Endothelial cell of umbilical vein (primary cell): Measurements from ENCODE around the gene NOPCHAP1. TPM values are rescaled to one million over a fixed set of nuclear protein-coding genes. Genes with fewer than 3 reads are reported as not detected.

Source experiments
- BruUV-seq: library from RNA; stranded (reverse); fragments of 400-500 nt; replicated peaks from 2 replicates; lab custom pipeline; 2021; lab: Mats Ljungman, UMichigan
- CTCF ChIA-PET: fragments of 300-600, 350-600 bp; sonication (Branson Sonifier 250); formaldehyde crosslinking; loops from one replicate; lab custom pipeline; 2021; ENCODE audit warnings: antibody characterized with exemption, inconsistent platforms; lab: Charles Lee
- POLR2A ChIA-PET: fragments of 300-600, 350-600 bp; sonication (Branson Sonifier 250); formaldehyde crosslinking; loops from one replicate; lab custom pipeline; 2021; ENCODE audit warnings: antibody characterized with exemption, inconsistent platforms; lab: Charles Lee
- DNase-seq: peaks from one replicate; pipeline ENCODE4 v3.0.0-alpha.2; 2011; ENCODE audit warnings: low read depth, low spot score
- FAIRE-seq: peaks from 2 replicates; lab custom pipeline; 2011; peaks lifted over from hg19 to GRCh38; lab: Jason Lieb, UNC
- H2AFZ ChIP-seq: 2 replicates; pipeline ENCODE4 v1.6.0; 2012; ENCODE audit warnings: low read depth, low read length, control low read depth, inconsistent platforms
- H3K27ac ChIP-seq: 2 replicates; pipeline ENCODE4 v1.5.1; 2011; ENCODE audit warnings: low read depth, mild to moderate bottlenecking, control low read depth, low read length, moderate library complexity; ENCODE audit not compliant: insufficient read depth
- H3K27me3 ChIP-seq, 2 experiments: 2 replicates each; pipeline versions ENCODE4 v1.6.0 to v1.6.1; 2011; ENCODE audit warnings: low read length in 2 of 2, mixed read lengths in 1 of 2; ENCODE audit not compliant: control insufficient read depth in 2 of 2, insufficient read depth in 2 of 2
- H3K36me3 ChIP-seq, 2 experiments: 2 replicates in 1 of 2; 3 replicates in 1 of 2; pipeline ENCODE4 v1.5.1; 2011; ENCODE audit warnings: low read length in 2 of 2, mild to moderate bottlenecking in 1 of 2, moderate library complexity in 1 of 2; ENCODE audit not compliant: control insufficient read depth in 2 of 2, insufficient read depth in 2 of 2; ENCODE audit errors: extremely low read depth in 1 of 2
- H3K4me1 ChIP-seq: 3 replicates; pipeline ENCODE4 v1.5.1; 2011; ENCODE audit warnings: mild to moderate bottlenecking, low read length; ENCODE audit not compliant: control insufficient read depth, insufficient read depth; ENCODE audit errors: extremely low read depth
- H3K4me2 ChIP-seq: 2 replicates; pipeline ENCODE4 v1.6.1; 2011; ENCODE audit warnings: low read length, control low read depth, mixed read lengths; ENCODE audit not compliant: insufficient read depth
- H3K4me3 ChIP-seq, 3 experiments: fragments of 200-600 bp in 1 of 3; sonication (generic), shearing (Covaris generic) in 1 of 3; replicated peaks in 1 of 3; 2 replicates each; pipeline ENCODE4 v1.5.1; 2011 to 2016; ENCODE audit warnings: control low read depth in 3 of 3, low read length in 3 of 3, mild to moderate bottlenecking in 2 of 3, inconsistent platforms in 1 of 3, low read depth in 1 of 3, moderate library complexity in 1 of 3; ENCODE audit not compliant: insufficient read depth in 1 of 3
- H3K79me2 ChIP-seq: 2 replicates; pipeline ENCODE4 v1.6.0; 2012; ENCODE audit warnings: low read length, inconsistent platforms; ENCODE audit not compliant: control insufficient read depth, insufficient read depth
- H3K9ac ChIP-seq: replicated peaks from 2 replicates; pipeline ENCODE3; 2011; ENCODE audit warnings: low read length, control low read depth; ENCODE audit not compliant: insufficient read depth; ENCODE audit errors: extremely low read depth
- H3K9me1 ChIP-seq: replicated peaks from 3 replicates; pipeline ENCODE4 v1.6.0; 2011; ENCODE audit warnings: mild to moderate bottlenecking, low read length; ENCODE audit not compliant: control insufficient read depth, insufficient read depth; ENCODE audit errors: extremely low read depth
- H3K9me3 ChIP-seq: replicated peaks from 2 replicates; pipeline ENCODE4 v1.5.1; 2012; ENCODE audit warnings: low read length, inconsistent platforms; ENCODE audit not compliant: control insufficient read depth, insufficient read depth
- H4K20me1 ChIP-seq: replicated peaks from 2 replicates; pipeline ENCODE3; 2011; ENCODE audit warnings: mild to moderate bottlenecking, low read length; ENCODE audit not compliant: control insufficient read depth, insufficient read depth; ENCODE audit errors: extremely low read depth
- EZH2 ChIP-seq: IDR thresholded peaks from 2 replicates; pipeline ENCODE4 v1.6.1; 2012; ENCODE audit warnings: borderline replicate concordance, low read depth, mild to moderate bottlenecking, moderate library complexity, low read length, inconsistent platforms; ENCODE audit not compliant: severe bottlenecking
- FOS ChIP-seq: IDR thresholded peaks from 2 replicates; pipeline ENCODE4 v1.6.1; 2011; ENCODE audit warnings: mild to moderate bottlenecking, low read length, moderate library complexity, borderline replicate concordance; ENCODE audit not compliant: insufficient read depth
- MYC ChIP-seq: IDR thresholded peaks from one replicate; pipeline ENCODE4 v1.6.1; 2011; ENCODE audit warnings: mild to moderate bottlenecking, low read depth, low read length
- dilution Hi-C: fragments of 300-500 bp; cut with MboI; formaldehyde crosslinking; loops from one replicate; pipeline ENCODE4 v1.15.0; 2019; ENCODE audit warnings: low sequenced_read_pairs; ENCODE audit not compliant: extremely low pct_ligation_motif_present
- intact Hi-C: fragments of 100-400 bp; cut with micrococcal nuclease; formaldehyde crosslinking; loops from one replicate; pipeline ENCODE4 v1.10.0; 2022
- polyA plus RNA-seq, 4 experiments: library from polyadenylated mRNA; depleted of rRNA in 3 of 4; stranded (reverse) in 3 of 4; unstranded in 1 of 4; fragments of >200 nt; gene quantifications; 2 replicates each; pipeline versions ENCODE4 v1.2.1 to v1.2.3, GENCODE V29; 2011 to 2012; ENCODE audit warnings: missing spikeins in 1 of 4
- total RNA-seq: library from RNA; stranded (reverse); gene quantifications from 2 replicates; pipeline ENCODE4 v1.2.3, GENCODE V29; 2021
- TF ChIP-seq, protein P1 (sequence below): IDR thresholded peaks from 2 replicates; pipeline ENCODE4 v1.6.1; 2011; ENCODE audit not compliant: insufficient read depth, insufficient read length

Gene NOPCHAP1
- total and polyA plus RNA-seq, 2 donors (not counting 3 experiments of a cell fraction or from before 2014, with no cell fraction given): 6.1 to 17.8 TPM

DNA sequence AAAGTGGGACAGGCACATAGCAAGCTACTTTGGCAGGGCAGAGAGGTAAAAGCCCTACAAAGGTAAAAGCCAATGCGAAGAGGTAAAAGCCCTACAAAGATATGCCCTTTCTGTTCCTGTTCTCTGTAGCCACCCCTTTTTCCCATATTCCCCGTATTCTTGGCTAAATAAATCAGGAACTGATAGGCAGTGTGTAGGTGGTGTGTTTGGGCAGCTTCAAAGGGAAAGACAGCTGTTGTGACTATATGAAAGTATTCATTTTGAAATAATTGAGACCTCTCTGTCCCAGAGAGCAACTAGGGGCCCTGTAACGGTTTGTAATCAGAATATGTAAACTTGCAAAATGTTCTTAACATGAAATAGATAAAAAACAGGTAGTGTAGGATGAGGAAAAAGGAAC, 16.8 kb upstream of the NOPCHAP1 start:
- dilution Hi-C loops (no loop called here), intact Hi-C loops (no loop called here)
- Histone ChIP-seq H2AFZ (no peak overlapping the region), H3K27me3 (peaks cover 0 to 8% of the 10 kb centered on the region in 2 experiments), H3K9me1 (no peaks in the 10 kb centered on the region), H3K79me2 (no peaks in the 10 kb centered on the region), H3K9me3 (no peaks in the 10 kb centered on the region), H3K9ac (no peak overlapping the region), H3K36me3 (no peaks in the 10 kb centered on the region), H4K20me1 (no peaks in the 10 kb centered on the region), H3K27ac (no peak overlapping the region), H3K4me2 (no peak overlapping the region), H3K4me1 (no peaks in the 10 kb centered on the region), H3K4me3 (no peak overlapping the region)
- ChIA-PET CTCF (interaction anchor here (1.1 kb wide), 1 partner anchor 77 kb away, joined by 3 read pairs; no protein-coding TSS in a partner anchor), POLR2A (no interaction called here)
- no peak for DNase-seq
- no TSS peak for BruUV-seq
- no peak for FAIRE-seq
- no peak for TF ChIP-seq EZH2
- TF ChIP-seq, protein P1, sequence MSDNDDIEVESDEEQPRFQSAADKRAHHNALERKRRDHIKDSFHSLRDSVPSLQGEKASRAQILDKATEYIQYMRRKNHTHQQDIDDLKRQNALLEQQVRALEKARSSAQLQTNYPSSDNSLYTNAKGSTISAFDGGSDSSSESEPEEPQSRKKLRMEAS: no peak

DNA sequence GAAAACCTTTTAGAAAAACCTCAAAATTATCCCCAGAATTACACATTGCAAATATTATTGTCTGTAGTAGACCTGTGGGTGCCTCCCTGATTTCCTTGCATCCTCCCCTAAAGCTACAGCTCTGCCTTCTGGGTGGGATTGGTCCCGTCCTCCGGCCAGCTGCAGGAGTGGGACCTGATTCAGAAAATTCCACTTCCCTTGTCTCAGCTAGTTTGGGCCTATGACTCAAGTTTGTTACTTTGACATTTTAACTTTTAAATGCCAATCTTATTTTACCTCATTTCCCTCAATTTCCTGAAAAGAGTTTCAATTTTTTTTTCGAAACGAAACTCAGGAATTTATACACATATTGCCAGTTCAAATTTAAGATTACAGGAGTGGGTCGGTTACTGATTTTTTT, 14.8 kb upstream of the NOPCHAP1 start:
- dilution Hi-C loops: no loop called here
- no peaks in the 10 kb centered on the region for H3K79me2 ChIP-seq
- BruUV-seq: no TSS peak
- H3K36me3 ChIP-seq: no peaks in the 10 kb centered on the region
- peak overlapping the region; percentile 21 for H2AFZ ChIP-seq
- no peaks in the 10 kb centered on the region for H3K9me1 ChIP-seq
- no peak overlapping the region for H3K27ac ChIP-seq
- FAIRE-seq: no peak
- no peaks in the 10 kb centered on the region for H4K20me1 ChIP-seq
- no peak overlapping the region for H3K4me2 ChIP-seq
- H3K9me3 ChIP-seq: no peaks in the 10 kb centered on the region
- no peak for TF ChIP-seq MYC
- TF ChIP-seq FOS: peak; percentile 47
- CTCF ChIA-PET: interaction anchor here (1.0 to 2.3 kb wide), 5 partner anchors 11 to 317 kb away, joined by 3 to 17 read pairs (median 4); partner anchors contain the start of gene NOPCHAP1
- no peak overlapping the region for H3K4me3 ChIP-seq
- H3K27me3 ChIP-seq: peaks cover 0 to 2% of the 10 kb centered on the region in 2 experiments
- H3K4me1 ChIP-seq: no peaks in the 10 kb centered on the region
- H3K9ac ChIP-seq: no peak overlapping the region
- POLR2A ChIA-PET: no interaction called here
- intact Hi-C loops: loop anchor here (5.0 kb wide), 1 partner anchor 941 kb away; no protein-coding TSS in a partner anchor
- peak; percentile 48 for DNase-seq
